ENCODE results near the gene MAOB. TPM values are rescaled to one million over a fixed set of nuclear protein-coding genes. Genes with fewer than 3 reads are reported as not detected.

Gene MAOB
- total and polyA plus RNA-seq, 10 of the 15 experiments (the other 5 are each of a cell fraction or from before 2014, with no cell fraction given), result 0.21 TPM; not detected in 9

DNA sequence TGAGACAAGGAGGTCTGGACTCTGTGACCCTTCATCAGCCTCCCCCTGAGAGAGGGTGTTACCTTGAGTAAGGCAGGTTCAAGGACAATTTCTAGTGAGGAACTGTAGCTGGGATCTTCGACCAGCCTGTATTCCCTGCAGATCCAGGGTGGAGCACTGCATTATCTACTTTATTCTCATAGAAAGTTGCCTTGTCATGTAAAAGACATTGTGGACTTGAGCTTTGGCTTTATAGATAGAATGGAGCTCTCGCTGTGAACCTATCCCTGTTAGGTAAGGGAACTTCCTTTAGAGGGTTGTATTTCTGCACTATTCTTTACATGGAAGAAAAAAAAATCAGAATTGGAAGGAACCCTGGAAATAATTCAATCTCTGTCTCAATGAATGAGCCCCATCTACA, 134.8 kb downstream of the MAOB start:
- in situ Hi-C loops (cut with MboI), result no loop called here
- H4K20me1 ChIP-seq (ENCODE audit: control insufficient read depth, insufficient read depth), result no peaks in the 10 kb centered on the region
- ChIA-PET CTCF (interaction anchor here (0.8 to 0.9 kb wide), 2 partner anchors 187 to 398 kb away, joined by 3 to 4 read pairs; no protein-coding TSS in a partner anchor), SMC1A (ENCODE audit: uncharacterized antibody, unreplicated experiment) (no interaction called here), POLR2A (no interaction called here), RAD21 (ENCODE audit: unreplicated experiment) (no interaction called here)
- no peaks in the 10 kb centered on the region for H3K79me2 ChIP-seq (ENCODE audit: control insufficient read depth, insufficient read depth, low read length)
- no peak for ATAC-seq
- no peak for DNase-seq (ENCODE audit: low read depth, low spot score)
- H3K27me3 ChIP-seq (replicated peaks in 1 of 2; ENCODE audit: control insufficient read depth in 2 of 2, insufficient read depth in 2 of 2, low read length in 1 of 2), result no peaks in the 10 kb centered on the region; a peak in 1 of 4 replicates
- no peak overlapping the region for H3K9ac ChIP-seq (ENCODE audit: control insufficient read depth, insufficient read depth, low read length)
- H3K36me3 ChIP-seq (ENCODE audit: control insufficient read depth in 2 of 2, insufficient read depth in 2 of 2, low read length in 1 of 2), result no peaks in the 10 kb centered on the region
- no peaks in the 10 kb centered on the region for H3K9me3 ChIP-seq (replicated peaks; ENCODE audit: control insufficient read depth, insufficient read depth, low read length)
- intact Hi-C loops (cut with micrococcal nuclease; ENCODE audit: unreplicated experiment), result no loop called here
- no TSS peak for BruUV-seq (replicated peaks)
- no peak for TF ChIP-seq CBFB (IDR thresholded peaks at IDR 0.05; ENCODE audit: low read depth)
- TF ChIP-seq EZH2 (IDR thresholded peaks at IDR 0.05; ENCODE audit: borderline replicate concordance, control insufficient read depth, low read depth, low read length), result no peak
- no peak for TF ChIP-seq PBX3 (IDR thresholded peaks at IDR 0.05; ENCODE audit: insufficient replicate concordance, low read depth, low read length)
- TF ChIP-seq KAT2A (conservative IDR thresholded peaks at IDR 0.05; ENCODE audit: control insufficient read depth, low read depth, low read length), result no peak
- no peak for TF ChIP-seq ZNF622 (IDR thresholded peaks at IDR 0.05)
- no peak for TF ChIP-seq PAX8 (IDR thresholded peaks at IDR 0.05)
- TF ChIP-seq, protein P1, sequence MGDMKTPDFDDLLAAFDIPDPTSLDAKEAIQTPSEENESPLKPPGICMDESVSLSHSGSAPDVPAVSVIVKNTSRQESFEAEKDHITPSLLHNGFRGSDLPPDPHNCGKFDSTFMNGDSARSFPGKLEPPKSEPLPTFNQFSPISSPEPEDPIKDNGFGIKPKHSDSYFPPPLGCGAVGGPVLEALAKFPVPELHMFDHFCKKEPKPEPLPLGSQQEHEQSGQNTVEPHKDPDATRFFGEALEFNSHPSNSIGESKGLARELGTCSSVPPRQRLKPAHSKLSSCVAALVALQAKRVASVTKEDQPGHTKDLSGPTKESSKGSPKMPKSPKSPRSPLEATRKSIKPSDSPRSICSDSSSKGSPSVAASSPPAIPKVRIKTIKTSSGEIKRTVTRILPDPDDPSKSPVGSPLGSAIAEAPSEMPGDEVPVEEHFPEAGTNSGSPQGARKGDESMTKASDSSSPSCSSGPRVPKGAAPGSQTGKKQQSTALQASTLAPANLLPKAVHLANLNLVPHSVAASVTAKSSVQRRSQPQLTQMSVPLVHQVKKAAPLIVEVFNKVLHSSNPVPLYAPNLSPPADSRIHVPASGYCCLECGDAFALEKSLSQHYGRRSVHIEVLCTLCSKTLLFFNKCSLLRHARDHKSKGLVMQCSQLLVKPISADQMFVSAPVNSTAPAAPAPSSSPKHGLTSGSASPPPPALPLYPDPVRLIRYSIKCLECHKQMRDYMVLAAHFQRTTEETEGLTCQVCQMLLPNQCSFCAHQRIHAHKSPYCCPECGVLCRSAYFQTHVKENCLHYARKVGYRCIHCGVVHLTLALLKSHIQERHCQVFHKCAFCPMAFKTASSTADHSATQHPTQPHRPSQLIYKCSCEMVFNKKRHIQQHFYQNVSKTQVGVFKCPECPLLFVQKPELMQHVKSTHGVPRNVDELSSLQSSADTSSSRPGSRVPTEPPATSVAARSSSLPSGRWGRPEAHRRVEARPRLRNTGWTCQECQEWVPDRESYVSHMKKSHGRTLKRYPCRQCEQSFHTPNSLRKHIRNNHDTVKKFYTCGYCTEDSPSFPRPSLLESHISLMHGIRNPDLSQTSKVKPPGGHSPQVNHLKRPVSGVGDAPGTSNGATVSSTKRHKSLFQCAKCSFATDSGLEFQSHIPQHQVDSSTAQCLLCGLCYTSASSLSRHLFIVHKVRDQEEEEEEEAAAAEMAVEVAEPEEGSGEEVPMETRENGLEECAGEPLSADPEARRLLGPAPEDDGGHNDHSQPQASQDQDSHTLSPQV (IDR thresholded peaks at IDR 0.05), result no peak
- TF ChIP-seq RBBP5 (conservative IDR thresholded peaks at IDR 0.05), result no peak
- TF ChIP-seq WRNIP1 (IDR thresholded peaks at IDR 0.05; ENCODE audit: borderline replicate concordance, low read depth, low read length), result no peak
- TF ChIP-seq CEBPZ (IDR thresholded peaks at IDR 0.05; ENCODE audit: low read depth, low read length), result no peak
- no peaks in the 10 kb centered on the region for H3K4me1 ChIP-seq (ENCODE audit: control insufficient read depth, insufficient read depth, low read length)
- no peak overlapping the region for H3K27ac ChIP-seq (ENCODE audit: control insufficient read depth, insufficient read depth)
- no peak overlapping the region for H3K4me2 ChIP-seq (ENCODE audit: control insufficient read depth, insufficient read depth)
- H3K4me3 ChIP-seq, result no peak overlapping the region
- 0% methylated on average over 2 of the region's 2 CpGs for WGBS (ENCODE audit: insufficient coverage, insufficient replicate concordance, low lambda C conversion rate, missing lambda C conversion rate)
- FAIRE-seq, result no peak
- H2AFZ ChIP-seq (ENCODE audit: control insufficient read depth, low read depth, low read length), result no peak overlapping the region
